Peyer's patch (tissue), 4 donors: ENCODE measurements around the gene MYMX.

ENCODE experiments used
- POLR2A ChIP-seq, 2 donors: fragments of 450-650 bp; IDR thresholded peaks; one replicate each; pipeline ENCODE4 v1.5.1; 2017; ENCODE audit warnings: antibody characterized with exemption in 2 of 2, mild to moderate bottlenecking in 2 of 2, moderate library complexity in 2 of 2
- TF ChIP-seq, protein P1 (sequence below), 6 experiments: fragments of 450-650 bp in 4 of 6; fragments of 200-600 bp in 2 of 6; sonication (generic) in 1 of 6; IDR thresholded peaks; one replicate each; pipeline ENCODE4 v1.5.1; 2017 to 2019; ENCODE audit warnings: antibody characterized with exemption in 6 of 6, mild to moderate bottlenecking in 3 of 6, moderate library complexity in 1 of 6

DNA sequence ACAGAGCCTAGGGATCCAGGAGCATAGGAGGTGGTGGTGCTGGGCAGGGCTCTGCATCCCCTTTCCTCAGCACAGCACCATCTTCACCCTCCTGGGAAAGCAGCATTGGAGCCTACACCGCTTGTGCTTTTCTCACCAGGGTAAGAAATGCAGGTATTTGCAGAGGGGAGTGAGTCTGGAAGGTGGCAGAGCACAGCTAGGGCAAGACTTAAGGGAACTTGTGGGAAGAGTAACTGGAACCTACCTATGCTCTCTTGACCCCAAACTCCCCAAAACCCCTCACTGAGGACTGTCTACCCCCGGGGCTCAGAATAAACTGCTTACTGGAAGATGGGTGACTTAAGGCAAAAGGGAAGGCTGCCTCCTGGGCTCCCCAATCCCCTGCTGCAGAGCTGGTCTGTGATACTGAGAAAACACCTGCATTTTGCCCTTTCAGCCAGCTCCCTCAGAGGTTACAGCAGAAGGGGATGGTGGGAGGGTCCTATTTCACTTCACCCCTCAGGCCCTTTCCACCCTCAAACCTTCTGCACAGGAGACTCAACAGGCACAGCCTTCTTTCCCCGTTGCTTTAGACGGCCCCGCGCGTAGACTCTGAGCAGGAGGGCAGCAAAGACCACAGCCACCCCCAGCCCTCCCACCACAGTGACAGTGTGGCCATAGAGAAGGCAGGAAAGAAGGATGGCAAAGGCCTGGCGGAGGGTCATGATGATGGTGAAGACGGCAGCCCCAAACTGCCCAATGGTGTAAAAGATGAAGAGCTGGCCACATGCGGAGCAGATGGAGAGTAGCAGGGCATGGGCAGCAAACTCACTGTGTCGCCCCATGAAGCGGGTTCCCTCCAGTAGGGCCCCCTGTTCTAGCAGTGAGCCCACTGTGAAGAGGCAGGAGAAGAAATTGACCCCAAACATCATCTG, 37.7 kb downstream of the MYMX start:
- TF ChIP-seq, protein P1, sequence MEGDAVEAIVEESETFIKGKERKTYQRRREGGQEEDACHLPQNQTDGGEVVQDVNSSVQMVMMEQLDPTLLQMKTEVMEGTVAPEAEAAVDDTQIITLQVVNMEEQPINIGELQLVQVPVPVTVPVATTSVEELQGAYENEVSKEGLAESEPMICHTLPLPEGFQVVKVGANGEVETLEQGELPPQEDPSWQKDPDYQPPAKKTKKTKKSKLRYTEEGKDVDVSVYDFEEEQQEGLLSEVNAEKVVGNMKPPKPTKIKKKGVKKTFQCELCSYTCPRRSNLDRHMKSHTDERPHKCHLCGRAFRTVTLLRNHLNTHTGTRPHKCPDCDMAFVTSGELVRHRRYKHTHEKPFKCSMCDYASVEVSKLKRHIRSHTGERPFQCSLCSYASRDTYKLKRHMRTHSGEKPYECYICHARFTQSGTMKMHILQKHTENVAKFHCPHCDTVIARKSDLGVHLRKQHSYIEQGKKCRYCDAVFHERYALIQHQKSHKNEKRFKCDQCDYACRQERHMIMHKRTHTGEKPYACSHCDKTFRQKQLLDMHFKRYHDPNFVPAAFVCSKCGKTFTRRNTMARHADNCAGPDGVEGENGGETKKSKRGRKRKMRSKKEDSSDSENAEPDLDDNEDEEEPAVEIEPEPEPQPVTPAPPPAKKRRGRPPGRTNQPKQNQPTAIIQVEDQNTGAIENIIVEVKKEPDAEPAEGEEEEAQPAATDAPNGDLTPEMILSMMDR (IDR thresholded peaks at IDR 0.05), result no peak
- no peak for TF ChIP-seq POLR2A (IDR thresholded peaks at IDR 0.05)
